NK-92 treated with Interleukin-12 subunit alpha and Interleukin-12 subunit beta, amount 100 ng/mL, for 24 hours (cell line): ENCODE results near the gene CXCR4.
"Not testable (repeated sequence)": the region's sequence is repeated elsewhere in the genome, so short reads cannot be mapped to it uniquely, and the experiment has no call there.

Experiments used
- DNase-seq: peaks from one replicate; lab custom pipeline; 2025; lab: John Stamatoyannopoulos, UW

The CXCR4 gene

DNA sequence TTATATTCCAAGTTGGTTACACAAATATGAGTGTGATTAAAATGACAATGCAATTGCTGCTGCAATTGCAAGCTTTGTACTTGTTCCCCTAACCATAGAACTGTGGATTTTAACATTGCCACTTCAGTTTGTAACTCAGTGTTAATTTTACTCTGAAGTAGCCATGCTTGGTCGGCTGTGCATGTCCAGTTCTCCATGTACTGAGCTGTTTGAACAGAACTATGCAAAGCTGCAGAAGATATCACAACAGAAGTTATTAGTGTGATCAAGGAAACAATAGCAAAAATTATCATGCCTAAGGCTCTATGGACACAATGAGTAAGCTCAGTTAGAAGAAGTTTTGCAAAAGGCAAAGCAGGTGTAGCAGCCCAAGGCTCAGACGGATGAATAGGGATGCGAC is 45.3 kb downstream of the CXCR4 start:
- DNase-seq, result no peak

DNA sequence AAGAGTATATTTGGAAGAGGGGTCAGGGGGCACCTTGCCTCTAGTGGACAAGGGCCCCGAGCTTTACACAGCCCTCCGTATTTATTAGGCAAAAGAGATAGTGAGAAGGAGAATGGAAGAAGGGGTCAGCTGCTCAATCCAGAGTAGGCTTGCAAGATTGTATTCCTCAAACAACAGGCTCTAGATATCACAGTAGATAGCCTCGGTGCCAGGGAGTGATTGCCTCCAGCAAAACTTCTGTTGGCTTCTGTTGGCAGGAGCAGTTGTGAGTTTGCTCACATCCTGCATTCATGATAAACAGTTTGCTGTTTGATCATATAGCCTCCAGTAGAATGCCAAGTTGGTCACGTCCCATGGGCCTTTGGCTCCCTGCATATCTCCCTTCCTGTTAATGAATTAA is 46.1 kb downstream of the CXCR4 start:
- DNase-seq, result not testable (repeated sequence)

DNA sequence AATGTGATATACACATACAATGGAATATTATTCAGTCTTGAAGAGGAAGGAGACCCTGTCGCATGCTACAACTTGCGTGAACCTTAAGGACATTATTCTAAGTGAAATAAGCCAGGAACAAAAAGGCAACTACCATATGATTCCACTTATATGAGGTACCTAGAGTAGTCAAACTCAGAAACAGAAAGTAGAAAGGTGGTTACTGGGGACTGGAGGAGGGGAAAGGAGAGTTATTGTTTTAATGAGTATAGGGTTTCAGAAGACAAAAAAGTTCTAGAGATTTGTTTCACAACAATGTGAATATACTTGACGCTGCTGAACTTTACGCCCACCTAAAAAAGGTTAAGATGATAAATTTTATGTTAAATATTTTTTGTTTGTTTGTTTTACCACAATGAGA is 47.0 kb downstream of the CXCR4 start:
- DNase-seq, result no peak

DNA sequence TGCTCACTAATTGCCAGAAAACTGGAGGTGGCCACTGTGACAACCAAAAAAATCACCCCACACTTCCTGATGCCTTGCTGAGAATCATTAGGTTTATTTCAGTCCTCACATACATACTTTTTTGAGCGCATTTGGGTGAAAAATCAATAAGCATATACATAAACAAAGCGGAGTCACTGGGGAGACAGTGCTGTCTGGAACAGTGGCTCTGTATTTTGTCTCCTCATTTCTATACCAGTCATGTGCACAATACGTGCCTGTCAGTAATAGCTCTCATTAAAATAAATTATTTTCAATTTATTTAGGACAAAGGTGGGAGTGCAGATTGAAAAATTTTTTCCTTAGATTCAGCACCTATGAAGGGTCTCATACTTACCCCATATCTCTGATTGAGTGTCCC is 48.2 kb downstream of the CXCR4 start:
- DNase-seq, result no peak

DNA sequence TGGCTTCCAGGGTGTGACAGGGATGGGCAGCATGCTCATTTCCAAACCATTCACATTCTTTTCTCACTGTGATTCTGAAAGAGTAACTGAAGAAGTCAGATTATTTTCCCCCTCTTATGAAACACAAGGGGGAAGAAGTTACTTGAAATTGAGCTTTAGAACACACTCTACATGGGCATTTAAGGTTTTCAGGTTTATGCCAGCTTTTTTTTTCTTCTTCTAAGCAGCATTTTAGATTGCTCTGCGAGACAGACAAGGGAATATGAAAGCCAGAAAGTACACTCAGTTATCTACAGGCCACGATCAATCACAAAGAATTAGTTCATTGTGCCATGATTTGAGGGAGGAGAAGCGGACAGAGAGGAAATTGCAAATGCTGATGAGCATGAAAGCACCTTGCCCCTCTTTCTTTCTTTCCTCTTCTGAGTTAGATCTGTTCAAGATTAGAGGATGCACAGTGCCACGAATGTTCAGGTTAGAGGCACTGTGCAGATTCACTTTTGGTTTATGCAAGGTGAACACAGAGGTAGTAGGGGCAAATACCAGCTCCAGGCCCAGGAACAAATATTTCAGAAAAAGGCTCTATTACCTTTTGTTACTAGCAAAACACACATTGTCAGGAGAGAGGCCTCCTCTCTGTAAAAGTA is 49.2 kb downstream of the CXCR4 start:
- DNase-seq, result no peak

DNA sequence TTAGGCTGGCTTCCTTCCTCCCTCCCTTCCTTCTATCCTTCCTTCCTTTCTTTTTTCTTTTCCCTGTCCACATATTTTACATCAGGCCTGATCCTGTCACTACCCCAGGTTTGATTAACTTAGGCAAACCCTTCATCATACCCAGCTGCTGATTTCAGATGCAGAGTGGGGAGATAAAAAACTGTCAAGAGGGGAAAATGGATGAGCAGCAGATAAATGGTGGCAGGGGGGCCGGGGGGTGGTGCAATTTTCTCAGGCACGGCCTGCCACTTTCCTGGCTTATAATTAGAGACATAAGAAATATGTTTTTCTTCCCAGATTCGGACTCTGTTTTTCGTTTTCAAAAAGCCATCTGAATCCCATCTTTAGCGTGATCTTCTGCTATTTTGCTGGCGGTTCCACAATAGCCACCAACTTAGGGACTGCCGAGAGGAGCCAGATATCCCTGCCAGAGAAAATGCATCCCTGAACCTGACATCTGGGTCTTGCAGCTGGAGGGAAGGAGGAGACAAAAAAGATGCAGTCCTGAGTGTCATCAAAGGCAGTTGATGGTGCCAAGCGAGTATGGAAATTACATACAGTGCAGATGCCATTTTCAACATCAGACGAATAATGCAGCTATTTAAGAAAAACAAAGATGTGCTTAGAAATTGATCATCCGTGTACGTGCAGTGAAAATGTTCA is 49.9 kb downstream of the CXCR4 start:
- DNase-seq, result no peak

DNA sequence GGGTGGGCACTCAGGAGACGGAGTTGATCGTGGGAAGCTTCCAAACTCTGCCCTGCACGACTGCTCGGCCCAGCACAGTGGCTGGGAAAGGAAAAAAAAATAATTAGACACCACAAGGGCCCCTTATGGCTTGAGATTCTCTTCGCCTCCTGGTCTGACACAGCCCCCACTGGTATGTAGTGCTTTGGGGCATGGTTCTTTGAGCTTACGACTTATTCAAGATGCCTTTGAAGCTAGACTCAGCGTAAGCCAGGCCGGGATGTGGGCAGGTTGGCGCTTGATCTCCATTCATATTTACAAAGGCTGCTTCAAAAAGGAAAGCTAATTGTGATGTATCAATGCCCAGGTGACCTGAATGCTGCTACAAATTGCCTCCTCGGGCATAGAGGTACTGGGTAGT is 50.5 kb downstream of the CXCR4 start:
- DNase-seq, result no peak

DNA sequence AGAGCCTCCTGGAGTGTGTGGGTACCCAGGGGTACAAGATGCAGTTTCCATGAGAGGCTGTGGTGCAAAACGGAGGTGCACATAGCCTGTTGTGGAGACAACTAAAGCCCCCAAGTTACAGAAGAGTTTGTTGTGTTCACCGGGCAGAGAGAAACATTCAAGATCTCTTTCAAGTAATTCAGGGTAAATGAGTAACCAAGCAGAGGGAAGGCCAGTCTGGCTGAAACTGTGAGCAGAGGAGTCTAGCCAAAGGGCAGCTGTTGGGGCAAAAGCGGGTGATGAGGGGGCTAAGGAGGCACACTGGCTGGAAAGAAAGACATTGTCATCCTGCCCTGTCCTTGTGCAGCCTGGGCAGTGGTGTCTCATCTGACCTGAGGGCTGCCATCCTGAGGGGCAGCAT is 52.0 kb downstream of the CXCR4 start:
- DNase-seq, result no peak

DNA sequence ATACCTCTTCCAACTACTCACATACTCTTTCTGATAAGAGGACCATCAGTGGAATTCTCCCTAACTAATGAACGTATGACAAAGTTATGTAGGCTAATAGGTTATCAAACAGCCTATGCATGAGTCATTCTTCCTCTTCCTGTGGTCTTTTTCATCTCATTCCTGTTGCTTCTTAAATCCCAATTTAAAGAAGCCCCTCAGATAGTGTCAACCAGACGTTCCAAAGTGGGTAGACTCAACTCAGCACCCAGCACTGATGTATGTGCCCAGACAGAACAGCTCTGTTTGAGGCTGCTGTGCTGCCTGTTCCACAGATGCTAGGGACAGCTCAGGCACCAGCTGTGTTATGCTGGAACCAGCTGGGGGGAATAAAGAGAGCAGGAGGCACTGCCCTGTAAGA is 52.6 kb downstream of the CXCR4 start:
- no peak for DNase-seq
